GM21515 (cell line): ENCODE measurements around the gene CAPS.

Source experiments
- ATAC-seq: cut with Tn5 transposase; IDR thresholded peaks from one replicate; pipeline ENCODE4 v1.9.1; 2021; ENCODE audit not compliant: unreplicated experiment

The CAPS gene

DNA sequence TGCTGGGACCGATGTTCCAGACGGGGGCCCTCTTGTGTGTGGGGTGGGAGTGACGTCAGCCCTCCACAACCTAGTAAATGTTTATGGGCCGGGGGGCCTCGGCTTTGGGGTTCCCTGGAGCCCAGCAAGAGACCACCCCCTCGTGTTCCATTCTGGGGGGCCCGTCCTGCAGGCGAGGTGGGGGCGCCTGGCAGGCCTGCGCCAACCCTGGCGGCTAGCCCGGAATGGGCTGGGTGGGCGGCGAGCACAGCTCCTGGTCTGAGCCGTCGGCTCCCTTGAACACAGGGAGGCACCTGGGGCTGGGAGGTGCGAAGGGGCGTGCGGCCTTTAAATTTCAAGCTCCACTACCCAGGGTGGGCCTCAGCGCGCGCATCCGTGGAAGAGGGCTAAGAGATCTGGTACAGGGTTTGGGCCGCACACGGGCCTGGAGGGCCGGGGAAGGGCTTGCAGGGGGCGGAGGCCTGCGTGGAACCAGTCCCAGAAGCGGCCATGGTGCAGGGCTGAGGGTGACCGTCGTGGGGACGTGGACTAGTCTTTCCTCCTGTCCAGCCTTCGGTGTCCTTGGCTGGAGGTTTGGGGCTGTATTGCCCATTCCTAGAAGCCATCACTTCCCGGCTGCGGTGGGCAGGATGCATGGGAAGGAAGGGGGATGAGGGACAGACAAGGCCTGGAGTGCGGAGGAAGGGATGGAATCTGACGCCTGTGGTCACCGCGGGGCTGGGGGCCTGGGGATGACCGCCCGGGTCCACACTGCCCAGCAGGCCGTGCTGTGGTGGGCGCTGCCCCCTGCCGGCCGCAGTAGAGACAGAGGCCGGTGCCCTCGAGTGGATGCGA lies 21.9 kb upstream of the CAPS start:
- no peak for ATAC-seq

DNA sequence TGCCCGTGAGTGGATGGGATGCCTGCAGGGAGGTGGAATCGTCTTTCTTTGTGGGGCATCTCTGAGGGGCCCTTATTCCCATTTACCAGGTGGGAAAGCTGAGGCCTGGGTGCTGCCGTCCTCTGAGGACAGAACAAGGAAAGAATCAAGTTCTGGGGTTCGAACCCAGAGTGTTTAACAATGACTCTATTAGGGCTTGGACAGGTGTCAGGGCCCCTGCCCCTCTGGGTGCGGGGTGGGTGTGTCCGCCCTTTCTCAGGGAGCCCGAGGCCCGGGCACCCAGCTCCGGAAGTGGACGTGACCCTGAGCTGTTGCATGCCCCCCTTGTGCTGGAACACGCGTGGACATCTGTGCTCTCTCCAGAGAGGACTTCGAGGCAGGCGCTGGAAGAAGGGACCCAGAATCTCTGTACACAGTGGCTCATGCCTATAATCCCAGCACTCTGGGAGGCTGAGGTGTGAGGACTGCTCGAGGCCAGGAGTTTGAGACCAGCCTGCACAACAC lies 21.2 kb upstream of the CAPS start:
- ATAC-seq: no peak

DNA sequence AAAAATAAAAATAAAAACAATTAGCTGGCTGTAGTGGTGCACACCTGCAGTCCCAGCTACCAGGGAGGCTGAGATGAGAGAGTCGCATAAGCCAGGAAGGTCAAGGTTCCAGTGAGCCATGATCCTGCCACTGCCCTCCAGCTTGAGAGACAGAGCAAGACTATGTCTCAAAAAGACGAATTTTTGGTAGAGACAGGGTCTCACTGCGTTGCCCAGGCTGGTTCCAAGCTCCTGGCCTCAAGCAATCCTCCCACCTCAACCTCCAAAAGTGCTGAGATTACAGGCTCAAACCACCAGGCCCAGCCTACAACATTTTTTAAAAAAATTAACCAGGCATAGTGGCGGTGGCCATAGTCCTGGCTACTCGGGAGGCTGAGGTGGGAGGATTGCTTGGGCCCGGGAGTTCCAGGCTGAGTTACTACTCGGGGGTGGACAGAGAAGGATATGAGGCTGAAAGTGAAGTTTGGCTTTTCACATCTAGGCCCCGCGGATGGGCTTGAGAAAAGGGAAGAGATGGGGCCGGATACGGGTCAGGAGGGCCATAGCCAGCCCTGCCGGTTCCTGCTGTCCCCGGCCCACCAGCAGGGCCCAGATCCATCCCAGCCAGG lies 20.7 kb upstream of the CAPS start:
- no peak for ATAC-seq

DNA sequence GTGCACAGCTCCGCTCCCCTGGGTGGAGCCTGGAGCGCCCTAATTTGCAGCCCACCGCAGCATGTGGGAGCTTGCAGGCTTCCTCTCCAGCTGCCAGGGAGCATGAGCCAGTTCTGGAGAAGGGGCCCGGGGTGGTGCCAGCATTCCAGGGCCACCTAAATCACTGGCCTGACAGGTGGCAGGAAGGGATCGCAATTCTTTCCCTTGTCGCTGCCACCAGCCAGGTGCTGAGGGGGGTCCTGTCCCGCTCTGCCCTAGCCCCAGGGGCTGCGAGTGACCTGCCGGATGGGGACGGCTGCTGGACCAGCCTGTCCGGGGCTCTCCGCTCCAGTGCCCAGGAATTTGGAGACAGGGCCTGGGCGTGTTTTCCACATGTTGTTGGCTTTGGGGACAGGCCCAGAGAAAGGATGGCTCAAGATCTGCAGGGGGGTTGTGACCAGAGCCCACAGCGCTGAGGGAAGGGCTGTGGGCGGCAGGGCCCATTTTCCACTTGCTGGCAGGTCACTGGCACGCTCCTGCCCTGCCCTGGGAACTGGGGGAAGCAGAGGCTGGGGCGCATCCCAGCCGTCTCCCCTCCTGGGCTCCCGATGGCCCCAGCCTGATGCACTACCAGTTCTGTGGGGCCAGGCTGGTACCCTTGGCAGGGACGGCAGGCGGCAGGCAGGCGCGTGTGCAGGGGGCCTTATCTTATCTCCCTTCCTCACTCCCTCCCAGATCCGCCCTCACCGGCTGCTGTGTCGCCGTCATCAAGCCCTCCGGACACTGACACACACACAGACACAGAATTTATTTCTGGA lies 19.9 kb upstream of the CAPS start:
- no peak for ATAC-seq

DNA sequence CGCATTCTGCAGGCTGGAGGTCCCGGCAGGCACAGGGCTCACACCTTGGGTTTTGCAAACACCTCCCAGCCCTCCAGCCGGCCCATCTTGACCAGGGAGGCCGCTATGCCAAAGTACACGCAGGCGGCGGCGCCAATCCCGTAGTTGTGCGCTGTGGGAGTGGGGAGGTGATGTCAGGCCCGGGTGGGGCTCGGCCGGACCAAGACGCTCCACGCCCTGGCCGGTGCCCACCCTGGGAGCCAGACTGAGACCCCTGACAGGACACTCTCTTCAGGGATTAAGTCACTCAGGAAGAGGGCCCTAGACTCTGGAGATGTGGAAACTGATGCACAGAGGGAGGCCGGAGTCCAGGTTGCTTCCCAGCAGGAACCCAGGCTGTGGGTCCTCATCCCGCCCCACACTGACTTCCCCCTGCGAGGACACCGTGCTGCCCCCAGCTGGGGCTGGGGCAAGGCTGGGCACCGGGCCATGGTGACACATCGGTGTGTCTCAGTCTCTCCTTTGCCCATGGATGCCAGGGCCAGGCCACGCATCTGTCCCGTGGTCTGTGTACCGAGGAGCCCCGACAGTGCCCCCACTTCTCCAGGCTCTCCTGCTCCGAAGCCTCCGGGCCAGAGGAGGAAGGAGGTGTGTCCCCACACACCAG lies 19.2 kb upstream of the CAPS start:
- ATAC-seq: no peak

DNA sequence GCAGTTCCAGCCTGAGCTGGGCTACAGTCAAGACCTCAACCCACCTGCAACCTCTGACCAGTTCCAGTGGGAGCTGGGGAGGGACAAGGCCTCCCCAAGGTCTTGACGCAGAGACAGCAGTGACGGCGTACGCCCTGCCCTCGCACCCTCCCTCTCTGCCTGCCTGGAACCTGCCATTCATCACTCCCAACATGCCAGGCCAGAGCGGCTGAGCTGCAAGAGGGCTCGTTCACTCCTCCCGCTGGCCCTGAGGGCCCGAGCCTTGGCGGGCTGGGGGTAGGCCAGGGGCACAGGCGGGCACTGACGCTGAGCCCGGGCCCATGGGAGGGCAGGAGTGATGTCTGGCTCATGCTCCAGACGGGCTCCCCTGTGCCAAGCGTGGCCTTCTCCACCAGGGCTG lies 18.6 kb upstream of the CAPS start:
- ATAC-seq: no peak

DNA sequence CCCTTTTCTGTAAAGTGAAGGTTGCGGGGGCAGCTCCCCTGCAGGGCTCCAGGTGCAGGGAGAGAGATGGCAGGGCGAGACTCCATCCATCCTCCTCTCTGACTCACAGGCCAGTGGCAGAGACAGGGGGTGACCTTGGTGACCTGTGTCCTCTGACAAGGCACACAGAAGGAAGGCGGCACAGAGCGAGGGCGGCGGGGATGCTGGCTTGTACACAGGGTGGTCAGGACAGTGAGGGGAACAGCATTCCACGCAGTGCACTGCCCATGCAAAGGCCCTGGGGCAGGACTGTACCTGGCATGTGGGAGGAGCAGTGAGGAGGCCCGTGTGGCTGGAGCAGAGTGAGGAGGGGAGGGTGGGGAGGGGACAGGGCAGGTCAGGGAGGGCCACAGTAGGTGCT lies 18.2 kb upstream of the CAPS start:
- ATAC-seq: no peak

DNA sequence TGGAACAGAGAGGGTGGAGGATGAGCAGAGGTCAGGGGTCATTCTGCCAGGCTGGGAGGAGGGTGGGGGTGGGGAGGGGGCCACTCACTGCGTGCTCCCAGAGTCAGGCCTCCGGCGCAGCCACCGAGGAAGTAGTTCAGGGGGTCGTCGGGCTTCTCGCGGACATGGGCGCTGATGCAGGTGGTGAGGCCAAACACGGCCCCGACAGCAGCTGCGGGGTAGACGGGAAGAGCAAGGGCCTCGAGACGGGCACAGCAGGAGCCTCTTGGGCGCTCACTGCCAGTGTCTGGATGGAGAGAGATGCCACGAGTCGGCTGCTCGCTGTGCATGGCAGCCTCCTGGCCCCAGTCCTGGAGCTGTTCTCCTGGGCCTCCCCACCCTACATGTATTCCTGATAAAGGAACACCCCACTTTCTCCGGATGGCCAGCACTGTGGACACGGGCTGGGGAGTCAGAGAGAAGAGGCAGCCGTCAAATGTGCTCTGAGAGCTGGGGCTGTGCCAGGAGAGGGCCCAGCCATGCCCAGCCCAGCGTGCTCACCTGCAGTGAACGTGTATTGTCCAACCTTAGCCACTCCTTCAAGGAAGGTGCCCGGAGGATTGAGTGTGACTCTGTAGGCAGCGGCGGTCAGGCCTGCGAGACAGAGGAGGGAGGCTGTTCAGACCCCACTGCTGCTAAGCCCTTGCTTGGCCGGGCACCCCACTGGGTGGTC lies 17.5 kb upstream of the CAPS start:
- no peak for ATAC-seq

DNA sequence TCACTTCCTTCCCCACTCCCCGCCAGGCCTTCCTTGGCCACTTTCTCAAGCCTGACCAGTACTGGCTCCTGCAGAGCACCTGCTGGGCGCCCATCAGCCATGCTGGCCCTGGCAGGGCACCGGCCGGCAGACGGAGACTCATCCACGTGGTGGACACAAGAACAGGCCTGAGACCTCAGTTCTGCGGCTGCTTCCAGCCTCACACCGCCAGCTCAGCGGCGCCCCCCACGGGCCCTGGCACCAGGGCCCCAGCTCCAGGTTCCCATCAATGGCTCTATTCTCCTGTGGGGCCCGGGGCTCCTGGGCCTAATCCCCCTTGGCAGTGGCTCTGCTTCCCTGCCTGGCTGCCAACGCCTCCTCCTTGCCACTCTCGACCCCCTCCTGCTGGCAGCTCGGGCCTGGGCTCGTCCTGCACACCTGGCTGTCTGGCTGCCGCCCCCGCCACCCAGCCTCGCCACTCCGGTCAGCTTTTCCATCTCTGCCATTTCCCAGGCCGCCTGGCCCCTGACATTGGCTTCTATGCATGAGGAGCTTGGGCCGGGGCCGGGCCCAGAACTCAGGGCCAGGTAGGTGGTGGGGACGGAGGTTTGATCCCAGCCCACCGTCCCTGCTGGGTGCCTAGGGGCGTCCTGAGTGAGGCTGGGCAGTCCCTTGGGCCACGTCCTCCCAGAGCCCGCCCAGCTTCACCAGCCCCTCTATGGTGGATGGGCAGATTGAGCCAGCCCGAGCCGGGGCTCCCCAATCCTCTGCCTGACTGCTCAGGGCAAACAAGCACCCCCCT lies 16.7 kb upstream of the CAPS start:
- no peak for ATAC-seq

DNA sequence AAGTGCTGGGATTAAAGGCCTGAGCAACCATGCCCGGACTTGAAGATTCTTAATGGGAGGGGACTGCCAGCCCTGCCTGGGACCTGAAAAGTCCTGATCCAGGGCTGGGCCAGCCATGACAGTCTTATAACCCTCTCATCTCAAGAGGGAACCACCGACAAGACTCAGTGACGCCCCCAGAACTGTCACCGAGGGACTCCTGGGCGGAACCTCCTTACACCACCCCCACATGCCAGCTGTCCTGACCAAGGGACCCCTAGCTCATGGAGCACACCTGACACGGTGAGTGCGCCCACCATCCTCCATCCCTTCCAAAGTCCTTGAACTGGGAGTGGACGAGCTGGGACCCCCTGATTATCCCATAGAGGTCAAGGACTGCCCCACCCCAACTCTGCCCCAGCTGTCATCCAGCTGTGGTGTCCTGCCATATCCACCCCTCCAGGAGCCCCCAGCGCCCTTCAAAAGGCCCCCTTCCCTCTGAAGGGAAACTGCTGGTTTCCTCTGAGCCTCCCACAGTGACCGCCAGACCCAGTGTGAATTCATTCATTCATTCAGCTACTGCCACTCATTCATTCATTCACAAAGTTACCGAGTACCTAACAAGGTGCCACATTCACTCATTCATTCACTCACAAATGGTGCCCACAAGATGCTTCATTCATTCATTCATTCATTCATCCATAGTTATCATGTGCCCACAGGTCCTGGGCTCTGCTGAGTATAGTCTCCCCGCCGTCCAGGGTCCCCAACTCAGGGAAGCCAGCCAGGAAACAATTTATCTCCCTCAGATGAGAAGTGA lies 14.1 kb upstream of the CAPS start:
- no peak for ATAC-seq

DNA sequence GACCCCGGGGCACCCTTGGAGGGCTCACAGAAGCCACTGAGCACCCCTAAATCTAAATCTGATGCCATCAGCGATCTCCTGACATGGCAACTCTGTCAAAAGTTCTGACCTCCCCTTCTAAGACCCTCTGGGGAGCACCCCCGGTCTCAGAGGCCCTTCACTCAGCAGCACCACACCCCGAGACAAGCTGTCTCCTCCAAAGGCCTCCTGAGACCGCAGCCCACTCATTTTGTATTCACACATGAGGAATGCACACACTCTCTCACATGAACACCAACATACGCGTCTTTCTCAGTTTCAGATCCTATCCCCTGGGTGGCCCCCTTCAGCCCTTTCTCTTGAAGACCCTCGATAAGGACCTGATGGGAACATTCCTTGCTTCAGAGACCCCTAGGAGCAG lies 13.1 kb upstream of the CAPS start:
- ATAC-seq: no peak

DNA sequence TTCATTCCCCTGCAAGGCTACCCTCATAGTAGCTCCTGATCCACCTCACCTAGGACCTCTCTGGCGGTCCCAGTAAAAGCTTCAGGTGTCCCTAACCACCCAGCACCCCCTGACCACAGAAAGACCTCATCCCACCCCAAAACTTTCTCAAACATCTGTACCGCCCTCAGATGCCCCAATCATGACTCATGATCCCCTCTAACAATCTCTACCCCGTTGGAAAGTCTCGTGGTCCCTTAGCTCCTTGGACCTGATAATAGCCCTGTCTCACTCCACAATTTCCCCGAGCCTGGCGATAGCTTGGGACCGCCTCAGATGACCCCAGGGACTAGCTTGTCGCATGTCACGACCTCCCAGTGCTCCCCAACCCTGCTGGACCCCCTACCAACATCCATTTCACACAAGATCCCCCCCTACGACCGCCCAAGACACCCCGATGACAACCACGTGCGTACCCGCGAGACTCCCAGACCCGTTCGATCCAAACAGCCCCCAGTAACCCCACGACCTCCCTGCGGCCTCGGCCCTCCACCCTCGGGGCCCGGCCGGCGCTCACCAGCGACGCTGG lies 10.9 kb upstream of the CAPS start:
- ATAC-seq: no peak

DNA sequence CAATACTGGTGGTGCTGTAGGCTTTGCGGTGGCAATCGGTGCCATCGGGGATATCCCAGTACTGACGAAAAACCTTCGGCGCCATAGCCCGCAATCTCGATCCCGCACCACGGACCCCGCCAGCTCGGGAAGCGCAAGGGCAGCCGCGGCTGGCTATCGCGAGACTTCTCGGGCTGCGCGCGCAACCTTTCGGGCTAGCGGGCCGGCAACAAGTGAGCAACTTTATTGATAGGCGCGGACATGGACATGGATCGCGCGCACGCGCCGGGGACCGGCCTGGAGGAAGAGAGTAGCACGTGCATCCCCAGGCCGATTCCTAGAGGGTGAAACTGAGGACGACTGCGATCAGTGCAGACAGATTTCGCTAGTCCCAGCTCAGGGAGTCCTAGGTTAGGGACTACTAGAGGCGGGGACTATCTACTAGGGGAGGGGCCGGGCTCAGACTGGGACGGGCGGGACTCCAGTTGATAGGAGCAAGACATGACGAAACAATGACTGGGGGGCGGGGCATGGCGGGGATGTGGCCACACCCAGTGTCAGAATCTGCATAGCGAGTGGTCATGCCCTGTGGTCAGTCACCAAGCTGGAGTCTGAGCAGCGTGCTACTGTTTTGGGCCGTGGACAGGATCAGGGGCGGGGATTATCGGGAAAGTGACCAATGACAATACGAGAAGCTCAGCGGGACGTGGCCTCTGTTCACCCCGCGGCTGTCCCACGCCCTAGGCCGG lies 10.3 kb upstream of the CAPS start, which contains the start of gene NDUFA11:
TSS of gene NDUFA11 (minus strand) at position 167 of the 728 bp plus-strand sequence. CDS start at position 85, 82 bp downstream.
- peak; percentile 32 for ATAC-seq

DNA sequence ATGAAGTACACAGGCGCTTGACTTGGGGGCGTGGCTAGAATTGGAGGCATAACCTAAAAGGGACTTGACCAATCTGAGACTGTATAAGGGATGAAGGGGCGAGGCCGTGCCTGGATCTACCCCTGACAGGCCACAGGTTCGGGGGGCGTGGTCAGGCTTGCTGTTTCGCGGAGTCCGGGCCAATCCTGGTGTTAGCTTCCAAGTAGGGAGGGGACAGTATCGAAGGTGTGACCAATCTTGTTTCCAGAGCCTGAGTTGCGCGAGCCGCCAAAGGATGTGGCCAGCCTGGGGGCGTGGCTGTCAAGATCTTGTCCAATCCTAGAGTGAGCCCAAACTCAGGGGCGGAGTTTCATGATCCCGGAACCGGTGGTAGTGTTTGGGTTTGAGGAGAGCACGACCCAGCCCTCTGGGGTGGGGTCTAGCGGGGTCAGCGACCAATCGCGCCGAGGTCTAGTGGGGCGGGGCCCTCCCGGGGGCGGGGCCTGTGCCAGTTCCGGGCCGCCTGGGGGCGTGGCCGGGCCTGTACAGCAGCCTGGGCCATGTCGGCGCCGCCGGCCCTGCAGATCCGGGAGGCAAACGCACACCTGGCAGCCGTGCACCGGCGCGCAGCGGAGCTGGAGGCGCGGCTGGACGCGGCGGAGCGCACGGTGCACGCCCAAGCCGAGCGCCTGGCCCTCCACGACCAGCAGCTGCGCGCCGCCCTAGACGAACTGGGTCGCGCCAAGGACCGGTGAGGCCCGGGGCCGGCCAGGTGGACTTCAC lies 9.5 kb upstream of the CAPS start, which contains the start of gene VMAC:
TSS of gene VMAC (plus strand) at position 521 of the 762 bp plus-strand sequence. CDS start at position 540, 19 bp downstream.
- peak; percentile 77 for ATAC-seq

DNA sequence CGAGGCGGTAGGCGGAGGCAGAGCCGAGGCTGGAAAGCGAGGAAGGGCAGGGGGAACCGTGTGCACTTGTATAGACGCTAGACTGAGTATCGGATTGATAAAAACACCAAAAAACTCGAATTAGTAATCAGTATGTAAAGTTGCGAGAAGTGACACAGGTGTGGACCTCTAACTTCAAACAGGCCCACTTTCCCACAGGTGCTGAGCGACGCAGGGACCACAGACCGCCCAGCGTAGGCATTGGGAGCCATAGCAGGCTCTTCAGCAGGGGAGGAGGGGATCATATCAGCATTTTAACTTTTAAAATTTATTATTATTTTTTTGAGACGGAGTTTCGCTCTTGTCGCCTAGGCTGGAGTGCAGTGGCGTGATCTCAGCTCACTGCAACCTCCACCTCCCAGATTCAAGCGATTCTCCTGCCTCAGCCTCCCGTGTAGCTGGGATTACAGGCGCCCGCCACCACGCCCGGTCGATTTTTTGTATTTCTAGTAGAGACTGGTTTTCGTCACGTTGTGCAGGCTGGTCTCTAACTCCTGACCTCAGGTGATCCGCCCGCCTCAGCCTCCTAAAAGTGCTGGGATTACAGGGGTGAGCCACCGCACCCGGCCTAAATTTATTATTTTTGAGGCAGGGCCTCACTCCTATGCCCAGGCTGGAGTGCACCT lies 8.8 kb upstream of the CAPS start:
- ATAC-seq: no peak

DNA sequence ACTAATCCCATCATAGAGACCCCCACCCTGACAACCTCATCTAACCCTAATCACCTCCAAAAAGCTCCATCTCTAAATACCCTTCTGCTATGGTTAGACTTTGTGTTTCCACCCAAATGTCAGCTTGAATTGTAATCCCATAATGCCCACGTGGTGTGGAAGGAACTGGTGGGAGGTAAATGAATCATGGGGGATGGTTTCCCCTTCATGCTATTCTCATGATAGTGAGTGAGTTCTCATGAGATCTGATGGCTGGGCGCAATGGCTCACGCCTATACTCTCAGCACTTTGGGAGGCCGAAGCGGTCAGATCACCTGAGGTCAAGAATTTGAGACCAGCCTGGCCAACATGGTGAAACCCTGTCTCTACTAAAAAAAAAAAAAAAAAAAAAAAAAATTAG lies 6.8 kb upstream of the CAPS start:
- no peak for ATAC-seq
